ENCODE results near the gene PFKFB3. TPM values are rescaled to one million over a fixed set of nuclear protein-coding genes. Genes with fewer than 3 reads are reported as not detected.

PFKFB3 gene
- total RNA-seq, 1 donor = 19.2 TPM

DNA sequence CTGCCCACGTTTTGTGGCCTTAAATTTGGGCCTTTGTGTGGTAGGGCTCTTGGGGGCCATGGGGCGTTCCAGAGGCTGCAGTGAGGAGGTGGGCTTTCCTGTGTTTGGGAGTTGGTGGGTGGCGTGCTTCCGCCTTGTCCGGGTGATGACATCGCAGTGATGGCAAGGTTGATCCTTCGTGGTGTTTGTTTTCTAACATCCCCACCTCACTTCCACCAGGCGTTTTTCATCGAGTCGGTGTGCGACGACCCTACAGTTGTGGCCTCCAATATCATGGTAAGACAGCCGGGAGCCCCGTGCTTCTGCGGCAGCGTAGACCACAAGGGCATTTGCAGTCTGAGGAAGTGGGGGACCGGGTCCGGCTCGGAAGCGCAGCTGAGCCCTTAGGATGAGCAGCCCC, 14.2 kb downstream of the PFKFB3 start:
- H3K4me2 ChIP-seq (ENCODE audit: insufficient read depth, low read length) = no peak overlapping the region
- peak; percentile 59 for DNase-seq (ENCODE audit: insufficient read length, low spot score, missing footprints)
- H4K20me1 ChIP-seq (ENCODE audit: insufficient read depth, low read length) = peaks cover 2% of the 10 kb centered on the region
- TF ChIP-seq, protein P1, sequence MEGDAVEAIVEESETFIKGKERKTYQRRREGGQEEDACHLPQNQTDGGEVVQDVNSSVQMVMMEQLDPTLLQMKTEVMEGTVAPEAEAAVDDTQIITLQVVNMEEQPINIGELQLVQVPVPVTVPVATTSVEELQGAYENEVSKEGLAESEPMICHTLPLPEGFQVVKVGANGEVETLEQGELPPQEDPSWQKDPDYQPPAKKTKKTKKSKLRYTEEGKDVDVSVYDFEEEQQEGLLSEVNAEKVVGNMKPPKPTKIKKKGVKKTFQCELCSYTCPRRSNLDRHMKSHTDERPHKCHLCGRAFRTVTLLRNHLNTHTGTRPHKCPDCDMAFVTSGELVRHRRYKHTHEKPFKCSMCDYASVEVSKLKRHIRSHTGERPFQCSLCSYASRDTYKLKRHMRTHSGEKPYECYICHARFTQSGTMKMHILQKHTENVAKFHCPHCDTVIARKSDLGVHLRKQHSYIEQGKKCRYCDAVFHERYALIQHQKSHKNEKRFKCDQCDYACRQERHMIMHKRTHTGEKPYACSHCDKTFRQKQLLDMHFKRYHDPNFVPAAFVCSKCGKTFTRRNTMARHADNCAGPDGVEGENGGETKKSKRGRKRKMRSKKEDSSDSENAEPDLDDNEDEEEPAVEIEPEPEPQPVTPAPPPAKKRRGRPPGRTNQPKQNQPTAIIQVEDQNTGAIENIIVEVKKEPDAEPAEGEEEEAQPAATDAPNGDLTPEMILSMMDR (IDR thresholded peaks at IDR 0.05; ENCODE audit: extremely low read depth, low read depth, low read length) = no peak
- H3K9me3 ChIP-seq (ENCODE audit: low read depth, low read length) = no peaks in the 10 kb centered on the region
- H3K27ac ChIP-seq (ENCODE audit: low read depth, low read length) = no peak overlapping the region
- H3K36me3 ChIP-seq (ENCODE audit: insufficient read depth, low read length) = peaks cover 39% of the 10 kb centered on the region
- peaks cover 12% of the 10 kb centered on the region for H3K4me1 ChIP-seq (ENCODE audit: insufficient read depth, low read length)
- no peaks in the 10 kb centered on the region for H3K27me3 ChIP-seq (ENCODE audit: insufficient read depth, low read length)
- H3K4me3 ChIP-seq (ENCODE audit: insufficient read depth, low read length) = no peak overlapping the region
- H2AFZ ChIP-seq (ENCODE audit: low read length) = no peak overlapping the region
- peaks cover 10% of the 10 kb centered on the region for H3K79me2 ChIP-seq (ENCODE audit: insufficient read depth, low read length)

DNA sequence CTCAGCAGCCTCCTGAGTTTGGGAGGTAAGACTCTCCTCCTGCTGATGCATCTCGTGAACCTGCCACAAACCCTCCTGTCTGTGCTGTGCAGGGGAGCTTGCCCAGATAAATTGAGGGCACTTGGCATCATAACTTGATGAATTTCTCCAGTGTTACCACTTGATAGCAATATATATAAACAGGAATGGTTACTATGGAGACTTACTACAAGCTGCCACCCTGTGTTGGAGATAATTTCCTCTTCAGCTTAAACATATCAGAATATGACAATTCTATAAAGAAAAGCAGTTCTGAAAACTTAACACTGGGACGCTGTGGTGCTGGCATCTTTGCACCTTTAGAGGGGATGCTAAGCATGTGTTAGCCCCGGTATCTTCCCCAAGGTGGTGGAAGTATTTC, 14.9 kb downstream of the PFKFB3 start:
- Histone ChIP-seq H3K79me2 (ENCODE audit: insufficient read depth, low read length) (peaks cover 8% of the 10 kb centered on the region), H3K4me3 (ENCODE audit: insufficient read depth, low read length) (no peak overlapping the region), H3K27ac (ENCODE audit: low read depth, low read length) (peak overlapping the region; percentile 12), H3K36me3 (ENCODE audit: insufficient read depth, low read length) (peaks cover 41% of the 10 kb centered on the region), H4K20me1 (ENCODE audit: insufficient read depth, low read length) (peaks cover 2% of the 10 kb centered on the region), H2AFZ (ENCODE audit: low read length) (no peak overlapping the region), H3K9me3 (ENCODE audit: low read depth, low read length) (no peaks in the 10 kb centered on the region), H3K4me1 (ENCODE audit: insufficient read depth, low read length) (peaks cover 12% of the 10 kb centered on the region), H3K27me3 (ENCODE audit: insufficient read depth, low read length) (no peaks in the 10 kb centered on the region), H3K4me2 (ENCODE audit: insufficient read depth, low read length) (no peak overlapping the region)
- TF ChIP-seq, protein P1 (IDR thresholded peaks at IDR 0.05; ENCODE audit: extremely low read depth, low read depth, low read length) = no peak
- no peak for DNase-seq (ENCODE audit: insufficient read length, low spot score, missing footprints)

DNA sequence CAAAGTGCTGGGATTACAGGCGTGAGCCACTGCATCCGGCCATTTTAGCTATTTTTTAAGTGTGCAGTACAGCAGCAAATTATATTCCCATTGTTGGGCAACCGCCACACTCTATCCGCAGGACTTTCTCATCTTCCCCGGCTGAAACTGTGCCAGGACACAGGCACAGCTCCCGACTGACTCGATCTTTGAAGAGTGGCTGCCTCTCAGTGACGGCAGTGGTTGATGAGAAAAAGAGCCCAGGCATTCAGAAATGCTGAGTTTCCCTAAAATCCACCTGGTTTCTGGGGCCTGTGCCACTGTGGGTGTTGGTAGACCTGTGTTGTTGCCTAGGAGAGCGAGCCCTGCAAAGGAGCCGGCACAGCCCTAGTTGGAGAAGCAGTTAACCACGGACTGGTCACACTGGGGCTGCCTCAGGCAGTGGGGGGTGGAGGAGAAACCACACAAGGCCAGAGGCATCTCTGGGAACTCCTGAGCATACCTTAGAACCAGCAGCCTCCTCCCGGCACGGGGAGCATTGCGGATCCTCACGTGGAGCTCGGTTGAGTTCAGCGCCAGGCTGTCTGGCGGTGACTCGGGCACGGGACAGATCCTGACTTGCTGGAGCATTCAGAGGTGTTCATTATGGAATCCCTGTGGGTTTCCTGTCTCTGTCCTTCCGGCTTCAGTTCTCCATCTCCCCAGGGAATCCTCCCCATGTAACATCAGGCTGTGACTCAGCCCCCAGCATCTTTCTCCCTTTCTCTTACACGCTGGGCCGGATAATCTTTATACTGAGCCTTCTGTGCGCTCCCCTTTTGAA, 16.2 kb downstream of the PFKFB3 start:
- Histone ChIP-seq H3K4me2 (ENCODE audit: insufficient read depth, low read length) (peak overlapping the region; percentile 53), H3K79me2 (ENCODE audit: insufficient read depth, low read length) (no peaks in the 10 kb centered on the region), H3K27ac (ENCODE audit: low read depth, low read length) (peak overlapping the region; percentile 72), H3K4me3 (ENCODE audit: insufficient read depth, low read length) (peak overlapping the region; percentile 19), H3K27me3 (ENCODE audit: insufficient read depth, low read length) (no peaks in the 10 kb centered on the region), H3K4me1 (ENCODE audit: insufficient read depth, low read length) (peaks cover 12% of the 10 kb centered on the region), H3K9me3 (ENCODE audit: low read depth, low read length) (no peaks in the 10 kb centered on the region), H2AFZ (ENCODE audit: low read length) (peak overlapping the region; percentile 68), H3K36me3 (ENCODE audit: insufficient read depth, low read length) (peaks cover 47% of the 10 kb centered on the region), H4K20me1 (ENCODE audit: insufficient read depth, low read length) (no peaks in the 10 kb centered on the region)
- TF ChIP-seq, protein P1 (IDR thresholded peaks at IDR 0.05; ENCODE audit: extremely low read depth, low read depth, low read length) = no peak
- peak; percentile 98 for DNase-seq (ENCODE audit: insufficient read length, low spot score, missing footprints)

DNA sequence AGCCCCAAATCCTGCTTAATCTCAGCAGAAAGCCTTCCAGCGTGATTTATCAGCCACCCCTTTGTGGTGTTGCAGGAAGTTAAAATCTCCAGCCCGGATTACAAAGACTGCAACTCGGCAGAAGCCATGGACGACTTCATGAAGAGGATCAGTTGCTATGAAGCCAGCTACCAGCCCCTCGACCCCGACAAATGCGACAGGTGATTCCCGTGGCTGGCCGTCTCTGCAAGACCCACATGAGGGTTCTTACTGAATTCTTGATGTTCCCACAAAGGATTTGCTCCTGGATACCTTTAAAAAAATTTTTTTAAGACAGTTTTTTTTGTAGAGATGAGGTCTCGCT, 16.7 kb downstream of the PFKFB3 start:
- H4K20me1 ChIP-seq (ENCODE audit: insufficient read depth, low read length) = no peaks in the 10 kb centered on the region
- peak overlapping the region; percentile 53 for H3K4me2 ChIP-seq (ENCODE audit: insufficient read depth, low read length)
- no peaks in the 10 kb centered on the region for H3K79me2 ChIP-seq (ENCODE audit: insufficient read depth, low read length)
- H3K36me3 ChIP-seq (ENCODE audit: insufficient read depth, low read length) = peaks cover 50% of the 10 kb centered on the region
- no peak overlapping the region for H2AFZ ChIP-seq (ENCODE audit: low read length)
- TF ChIP-seq, protein P1 (IDR thresholded peaks at IDR 0.05; ENCODE audit: extremely low read depth, low read depth, low read length) = no peak
- H3K4me3 ChIP-seq (ENCODE audit: insufficient read depth, low read length) = no peak overlapping the region
- H3K27ac ChIP-seq (ENCODE audit: low read depth, low read length) = peak overlapping the region; percentile 72
- peaks cover 12% of the 10 kb centered on the region for H3K4me1 ChIP-seq (ENCODE audit: insufficient read depth, low read length)
- no peak for DNase-seq (ENCODE audit: insufficient read length, low spot score, missing footprints)
- H3K27me3 ChIP-seq (ENCODE audit: insufficient read depth, low read length) = no peaks in the 10 kb centered on the region
- no peaks in the 10 kb centered on the region for H3K9me3 ChIP-seq (ENCODE audit: low read depth, low read length)

Data from osteoblast (primary cell).